ENCODE data around the gene FGD3. TPM values are rescaled to one million over a fixed set of nuclear protein-coding genes. Genes with fewer than 3 reads are reported as not detected.

Gene FGD3
- total RNA-seq, 1 donor from 2014 or later = 0.09 TPM

GRCh38 chr9:93022066-93022465 lies 74.7 kb downstream of the FGD3 start:
- no peaks in the 10 kb centered on the region for H3K4me1 ChIP-seq (ENCODE audit: insufficient read depth, low read length)
- H4K20me1 ChIP-seq (ENCODE audit: insufficient read depth, low read length) = no peaks in the 10 kb centered on the region
- no peak overlapping the region for H3K4me2 ChIP-seq (ENCODE audit: low read length)
- H3K36me3 Mint-ChIP-seq (ENCODE audit: low read depth, unreplicated experiment) = no peaks in the 10 kb centered on the region
- no peaks in the 10 kb centered on the region for H3K9me3 ChIP-seq (ENCODE audit: insufficient read depth, low read depth, low read length)
- H3K27me3 ChIP-seq (ENCODE audit: insufficient read depth, low read length) = no peaks in the 10 kb centered on the region
- no peaks in the 10 kb centered on the region for H3K36me3 ChIP-seq (ENCODE audit: insufficient read depth, low read length)
- no peak overlapping the region for H2AFZ ChIP-seq (ENCODE audit: low read depth, low read length)
- no peak overlapping the region for H3K4me3 Mint-ChIP-seq (ENCODE audit: unreplicated experiment)
- peaks cover 2% of the 10 kb centered on the region for H3K4me1 Mint-ChIP-seq (ENCODE audit: low read depth, unreplicated experiment)
- H3K27ac Mint-ChIP-seq (ENCODE audit: unreplicated experiment) = no peak overlapping the region
- H3K4me3 ChIP-seq (ENCODE audit: insufficient read depth, low read depth, low read length) = no peak overlapping the region
- H3K9ac ChIP-seq (ENCODE audit: low read length) = no peak overlapping the region
- peaks cover 42% of the 10 kb centered on the region for H3K27me3 Mint-ChIP-seq (ENCODE audit: low read depth, unreplicated experiment)
- no peak for FAIRE-seq
- H3K9me3 Mint-ChIP-seq (ENCODE audit: unreplicated experiment) = no peaks in the 10 kb centered on the region
- TF ChIP-seq EZH2 (IDR thresholded peaks at IDR 0.05; ENCODE audit: insufficient read depth, low read length) = no peak
- TF ChIP-seq CTCF (IDR thresholded peaks at IDR 0.05; ENCODE audit: insufficient read depth, low read depth, low read length) = no peak
- H3K79me2 ChIP-seq (ENCODE audit: insufficient read depth, low read length) = no peaks in the 10 kb centered on the region
- H3K27ac ChIP-seq (ENCODE audit: low read depth, low read length) = no peak overlapping the region
- DNase-seq (ENCODE audit: low read depth) = no peak

- Histone ChIP-seq H3K4me3 (ENCODE audit: insufficient read depth, low read depth, low read length) (no peak overlapping the region), H3K36me3 (ENCODE audit: insufficient read depth, low read length) (no peaks in the 10 kb centered on the region), H3K4me2 (ENCODE audit: low read length) (no peak overlapping the region), H2AFZ (ENCODE audit: low read depth, low read length) (no peak overlapping the region), H3K79me2 (ENCODE audit: insufficient read depth, low read length) (no peaks in the 10 kb centered on the region), H3K9ac (ENCODE audit: low read length) (no peak overlapping the region), H3K27ac (ENCODE audit: low read depth, low read length) (no peak overlapping the region), H3K4me1 (ENCODE audit: insufficient read depth, low read length) (no peaks in the 10 kb centered on the region), H3K27me3 (ENCODE audit: insufficient read depth, low read length) (no peaks in the 10 kb centered on the region), H3K9me3 (ENCODE audit: insufficient read depth, low read depth, low read length) (no peaks in the 10 kb centered on the region), H4K20me1 (ENCODE audit: insufficient read depth, low read length) (no peaks in the 10 kb centered on the region)
- no peak for TF ChIP-seq CTCF (IDR thresholded peaks at IDR 0.05; ENCODE audit: insufficient read depth, low read depth, low read length)
- no peak for TF ChIP-seq EZH2 (IDR thresholded peaks at IDR 0.05; ENCODE audit: insufficient read depth, low read length)
- Mint-ChIP-seq H3K36me3 (ENCODE audit: low read depth, unreplicated experiment) (no peaks in the 10 kb centered on the region), H3K4me1 (ENCODE audit: low read depth, unreplicated experiment) (peaks cover 2% of the 10 kb centered on the region), H3K27me3 (ENCODE audit: low read depth, unreplicated experiment) (peaks cover 39% of the 10 kb centered on the region), H3K4me3 (ENCODE audit: unreplicated experiment) (no peak overlapping the region), H3K9me3 (ENCODE audit: unreplicated experiment) (no peaks in the 10 kb centered on the region), H3K27ac (ENCODE audit: unreplicated experiment) (no peak overlapping the region)
- DNase-seq (ENCODE audit: low read depth) (no peak), FAIRE-seq (no peak)
These were observed 75.6 kb downstream of the FGD3 start for GRCh38 chr9:93022721-93023520.

GRCh38 chr9:93023521-93023815 lies 76.1 kb downstream of the FGD3 start:
- Histone ChIP-seq H3K27ac (ENCODE audit: low read depth, low read length) (no peak overlapping the region), H3K4me3 (ENCODE audit: insufficient read depth, low read depth, low read length) (no peak overlapping the region), H3K9ac (ENCODE audit: low read length) (no peak overlapping the region), H3K36me3 (ENCODE audit: insufficient read depth, low read length) (no peaks in the 10 kb centered on the region), H3K79me2 (ENCODE audit: insufficient read depth, low read length) (no peaks in the 10 kb centered on the region), H3K4me2 (ENCODE audit: low read length) (no peak overlapping the region), H3K4me1 (ENCODE audit: insufficient read depth, low read length) (no peaks in the 10 kb centered on the region), H2AFZ (ENCODE audit: low read depth, low read length) (no peak overlapping the region), H3K9me3 (ENCODE audit: insufficient read depth, low read depth, low read length) (no peaks in the 10 kb centered on the region), H3K27me3 (ENCODE audit: insufficient read depth, low read length) (no peaks in the 10 kb centered on the region), H4K20me1 (ENCODE audit: insufficient read depth, low read length) (no peaks in the 10 kb centered on the region)
- TF ChIP-seq EZH2 (IDR thresholded peaks at IDR 0.05; ENCODE audit: insufficient read depth, low read length) (no peak), CTCF (IDR thresholded peaks at IDR 0.05; ENCODE audit: insufficient read depth, low read depth, low read length) (no peak)
- Mint-ChIP-seq H3K9me3 (ENCODE audit: unreplicated experiment) (no peaks in the 10 kb centered on the region), H3K27ac (ENCODE audit: unreplicated experiment) (no peak overlapping the region), H3K4me3 (ENCODE audit: unreplicated experiment) (no peak overlapping the region), H3K4me1 (ENCODE audit: low read depth, unreplicated experiment) (peaks cover 2% of the 10 kb centered on the region), H3K36me3 (ENCODE audit: low read depth, unreplicated experiment) (no peaks in the 10 kb centered on the region), H3K27me3 (ENCODE audit: low read depth, unreplicated experiment) (peaks cover 38% of the 10 kb centered on the region)
- FAIRE-seq = no peak
- no peak for DNase-seq (ENCODE audit: low read depth)

Measured in astrocyte (in vitro differentiated cells and primary cell).